Measurements from ENCODE around the gene PYY. TPM values are rescaled to one million over a fixed set of nuclear protein-coding genes. Genes with fewer than 3 reads are reported as not detected.

Gene PYY
- total and polyA plus RNA-seq, 11 donors, result not detected

GRCh38 chr17:43995150-43995471 is 41.4 kb upstream of the PYY start:
- DNase-seq (no peak), ATAC-seq (no peak)
- WGBS, 4 donors, result 14 to 25% (median 21%) methylated on average over 11 to 12 of the region's 12 CpGs
- H3K4me3 ChIP-seq, result peak overlapping the region in 1 of 12 donors; percentile 38
- intact Hi-C loops (cut with DNase I), result loop anchor here in 8 of 10 donors (2.0 to 10.0 kb wide), 5 partner anchors 48 to 120 kb away; partner anchors contain the start of gene PPY (in 1 of the 8)
- H3K9me3 ChIP-seq, result no peaks in the 10 kb centered on the region
- TF ChIP-seq CTCF (IDR thresholded peaks at IDR 0.05) (no peak), POLR2A (IDR thresholded peaks at IDR 0.05) (no peak)
- H3K27me3 ChIP-seq, result peaks cover 0 to 22% (median 10%) of the 10 kb centered on the region in 9 donors
- peaks cover 0 to 10% (median 7%) of the 10 kb centered on the region in 12 donors for H3K4me1 ChIP-seq
- no peaks in the 10 kb centered on the region for H3K36me3 ChIP-seq
- H3K27ac ChIP-seq, result no peak overlapping the region

GRCh38 chr17:43994272-43995149 is 40.8 kb upstream of the PYY start:
- Histone ChIP-seq H3K9me3 (no peaks in the 10 kb centered on the region), H3K4me3 (peak overlapping the region in 9 of 12 donors; percentile 22 to 48 (median 34)), H3K4me1 (peaks cover 0 to 10% (median 7%) of the 10 kb centered on the region in 12 donors), H3K27ac (no peak overlapping the region), H3K27me3 (peaks cover 0 to 22% (median 10%) of the 10 kb centered on the region in 9 donors), H3K36me3 (no peaks in the 10 kb centered on the region)
- ATAC-seq, result peak; percentile 72 to 89 (median 85)
- TF ChIP-seq POLR2A (IDR thresholded peaks at IDR 0.05) (no peak), CTCF (IDR thresholded peaks at IDR 0.05) (peak; percentile 73 to 93 (median 82))
- intact Hi-C loops (cut with DNase I), result loop anchor here (1.0 to 10.0 kb wide), 6 partner anchors 48 to 120 kb away; partner anchors contain the start of gene PPY (in 1 of the 10)
- DNase-seq, result peak; percentile 49 to 83 (median 68)
- WGBS, 4 donors, result 8 to 11% (median 8%) methylated on average over 41 to 52 of the region's 52 CpGs

- DNase-seq, result no peak
- 89 to 94% (median 91%) methylated on average over 14 of the region's 14 CpGs for WGBS, 4 donors
- H3K36me3 ChIP-seq, result no peaks in the 10 kb centered on the region
- intact Hi-C loops (cut with DNase I), result loop anchor here in 1 of 10 donors (10.0 kb wide), 1 partner anchor 118 kb away; no protein-coding TSS in a partner anchor
- no peaks in the 10 kb centered on the region for H3K9me3 ChIP-seq
- peaks cover 0 to 12% (median 7%) of the 10 kb centered on the region in 12 donors for H3K4me1 ChIP-seq
- no peak for TF ChIP-seq POLR2A (IDR thresholded peaks at IDR 0.05)
- no peak for TF ChIP-seq CTCF (IDR thresholded peaks at IDR 0.05)
- H3K4me3 ChIP-seq, result no peak overlapping the region
- peaks cover 0 to 22% (median 10%) of the 10 kb centered on the region in 9 donors for H3K27me3 ChIP-seq
- no peak for ATAC-seq
- H3K27ac ChIP-seq, result no peak overlapping the region
These were observed 38.9 kb upstream of the PYY start for GRCh38 chr17:43992641-43993040.

GRCh38 chr17:43988301-43988700 is 34.6 kb upstream of the PYY start:
- Histone ChIP-seq H3K4me1 (peaks cover 0 to 23% (median 7%) of the 10 kb centered on the region in 12 donors), H3K4me3 (no peak overlapping the region), H3K27ac (no peak overlapping the region), H3K9me3 (no peaks in the 10 kb centered on the region), H3K27me3 (peaks cover 0 to 38% (median 9%) of the 10 kb centered on the region in 9 donors), H3K36me3 (no peaks in the 10 kb centered on the region)
- 85 to 94% (median 91%) methylated on average over 9 of the region's 9 CpGs for WGBS, 4 donors
- ATAC-seq (no peak), DNase-seq (no peak)
- TF ChIP-seq POLR2A (IDR thresholded peaks at IDR 0.05), result no peak
- no peak for TF ChIP-seq CTCF (IDR thresholded peaks at IDR 0.05)
- intact Hi-C loops (cut with DNase I), result no loop called here

All from heart left ventricle (tissue), 16 donors.